Omental fat pad (tissue), 4 donors: ENCODE data around the gene BRMS1L. TPM values are rescaled to one million over a fixed set of nuclear protein-coding genes. Genes with fewer than 3 reads are reported as not detected.

Source experiments
- ATAC-seq: fragments of 150-250 bp; one replicate; pipeline ENCODE4 v1.9.1; 2016; ENCODE audit warnings: mild to moderate bottlenecking, moderate library complexity; ENCODE audit not compliant: low FRiP score
- DNase-seq: peaks from one replicate; pipeline ENCODE4 v3.0.0-alpha.2; 2019; ENCODE audit warnings: low spot score
- CTCF ChIP-seq, 3 donors: fragments of 450-650 bp; IDR thresholded peaks; one replicate each; pipeline ENCODE4 v1.5.1; 2016 to 2017; ENCODE audit warnings: antibody characterized with exemption in 3 of 3, mild to moderate bottlenecking in 3 of 3, moderate library complexity in 2 of 3
- total RNA-seq, 4 donors: library from RNA; depleted of rRNA; stranded (reverse); fragments of >200 nt; gene quantifications; one replicate each; pipeline ENCODE4 v1.1.0, GENCODE V29; 2016

The BRMS1L gene
- total RNA-seq, 4 donors from 2014 or later, result 4.0 to 9.1 (median 5.6) TPM

GRCh38 chr14:35858521-35859209 is 32.5 kb downstream of the BRMS1L start:
- TF ChIP-seq CTCF (IDR thresholded peaks at IDR 0.05), result no peak
- no peak for DNase-seq

GRCh38 chr14:35861204-35861868 is 35.2 kb downstream of the BRMS1L start:
- ATAC-seq (no peak), DNase-seq (no peak)
- TF ChIP-seq CTCF (IDR thresholded peaks at IDR 0.05), result no peak

More at GRCh38 chr14:35858521-35859209, 32.5 kb downstream of the BRMS1L start:
- ATAC-seq, result no peak

- ATAC-seq, result no peak
- no peak for TF ChIP-seq CTCF (IDR thresholded peaks at IDR 0.05)
- no peak for DNase-seq
Measured at GRCh38 chr14:35865611-35866324, 39.6 kb downstream of the BRMS1L start.

- TF ChIP-seq CTCF (IDR thresholded peaks at IDR 0.05), result no peak
- no peak for ATAC-seq
- no peak for DNase-seq
Measured at GRCh38 chr14:35866595-35867279, 40.6 kb downstream of the BRMS1L start.

GRCh38 chr14:35867280-35867629 is 41.1 kb downstream of the BRMS1L start:
- ATAC-seq (no peak), DNase-seq (no peak)
- no peak for TF ChIP-seq CTCF (IDR thresholded peaks at IDR 0.05)

- TF ChIP-seq CTCF (IDR thresholded peaks at IDR 0.05), result no peak
- no peak for DNase-seq
- no peak for ATAC-seq
Measured at GRCh38 chr14:35875296-35875695, 49.2 kb downstream of the BRMS1L start.
